ENCODE data around the gene DNMT3B.

DNMT3B gene

GRCh38 chr20:32846852-32847251 lies 84.7 kb downstream of the DNMT3B start:
- Histone ChIP-seq H3K27me3 (ENCODE audit: insufficient read depth, poor library complexity, severe bottlenecking) (no peaks in the 10 kb centered on the region), H3K27ac (replicated peaks) (no peak overlapping the region), H3K4me3 (replicated peaks; ENCODE audit: insufficient read depth, low read length) (no peak overlapping the region)
- no peak for TF ChIP-seq POLR2AphosphoS5 (IDR thresholded peaks at IDR 0.05; ENCODE audit: low read depth)
- no peak for TF ChIP-seq CTCF (IDR thresholded peaks at IDR 0.05; ENCODE audit: insufficient read depth, low read length)
- no peak for TF ChIP-seq SPI1 (IDR thresholded peaks at IDR 0.05; ENCODE audit: borderline replicate concordance, low read depth)
- TF ChIP-seq, protein P1, sequence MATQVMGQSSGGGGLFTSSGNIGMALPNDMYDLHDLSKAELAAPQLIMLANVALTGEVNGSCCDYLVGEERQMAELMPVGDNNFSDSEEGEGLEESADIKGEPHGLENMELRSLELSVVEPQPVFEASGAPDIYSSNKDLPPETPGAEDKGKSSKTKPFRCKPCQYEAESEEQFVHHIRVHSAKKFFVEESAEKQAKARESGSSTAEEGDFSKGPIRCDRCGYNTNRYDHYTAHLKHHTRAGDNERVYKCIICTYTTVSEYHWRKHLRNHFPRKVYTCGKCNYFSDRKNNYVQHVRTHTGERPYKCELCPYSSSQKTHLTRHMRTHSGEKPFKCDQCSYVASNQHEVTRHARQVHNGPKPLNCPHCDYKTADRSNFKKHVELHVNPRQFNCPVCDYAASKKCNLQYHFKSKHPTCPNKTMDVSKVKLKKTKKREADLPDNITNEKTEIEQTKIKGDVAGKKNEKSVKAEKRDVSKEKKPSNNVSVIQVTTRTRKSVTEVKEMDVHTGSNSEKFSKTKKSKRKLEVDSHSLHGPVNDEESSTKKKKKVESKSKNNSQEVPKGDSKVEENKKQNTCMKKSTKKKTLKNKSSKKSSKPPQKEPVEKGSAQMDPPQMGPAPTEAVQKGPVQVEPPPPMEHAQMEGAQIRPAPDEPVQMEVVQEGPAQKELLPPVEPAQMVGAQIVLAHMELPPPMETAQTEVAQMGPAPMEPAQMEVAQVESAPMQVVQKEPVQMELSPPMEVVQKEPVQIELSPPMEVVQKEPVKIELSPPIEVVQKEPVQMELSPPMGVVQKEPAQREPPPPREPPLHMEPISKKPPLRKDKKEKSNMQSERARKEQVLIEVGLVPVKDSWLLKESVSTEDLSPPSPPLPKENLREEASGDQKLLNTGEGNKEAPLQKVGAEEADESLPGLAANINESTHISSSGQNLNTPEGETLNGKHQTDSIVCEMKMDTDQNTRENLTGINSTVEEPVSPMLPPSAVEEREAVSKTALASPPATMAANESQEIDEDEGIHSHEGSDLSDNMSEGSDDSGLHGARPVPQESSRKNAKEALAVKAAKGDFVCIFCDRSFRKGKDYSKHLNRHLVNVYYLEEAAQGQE (IDR thresholded peaks at IDR 0.05; ENCODE audit: insufficient replicate concordance, low read depth), result no peak
- TF ChIP-seq GABPA (IDR thresholded peaks at IDR 0.05; ENCODE audit: low read depth), result no peak
- DNase-seq (ENCODE audit: low read depth in 1 of 2, low spot score in 1 of 2), result no peak

DNA sequence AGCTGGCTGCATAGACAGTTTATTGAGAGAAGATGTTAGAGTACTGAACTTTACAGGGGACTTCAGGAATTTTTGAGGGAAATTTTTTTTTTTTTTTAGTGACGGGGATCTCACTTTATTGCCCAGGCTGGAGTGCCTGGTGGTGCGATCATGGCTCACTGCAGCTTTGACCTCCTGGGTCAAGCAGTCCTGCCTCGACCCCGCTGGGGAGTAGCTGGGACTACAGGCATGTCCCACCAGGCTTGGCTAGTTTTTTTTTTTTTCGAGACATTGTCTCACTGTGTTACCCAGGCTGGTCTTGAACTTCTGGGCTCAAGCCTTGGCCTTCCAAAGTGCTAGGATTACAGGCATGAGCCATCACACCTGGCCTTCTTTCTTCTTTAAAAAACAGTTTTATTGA lies 85.8 kb downstream of the DNMT3B start:
- no peak overlapping the region for H3K27ac ChIP-seq (replicated peaks)
- no peak for DNase-seq (ENCODE audit: low read depth in 1 of 2, low spot score in 1 of 2)

DNA sequence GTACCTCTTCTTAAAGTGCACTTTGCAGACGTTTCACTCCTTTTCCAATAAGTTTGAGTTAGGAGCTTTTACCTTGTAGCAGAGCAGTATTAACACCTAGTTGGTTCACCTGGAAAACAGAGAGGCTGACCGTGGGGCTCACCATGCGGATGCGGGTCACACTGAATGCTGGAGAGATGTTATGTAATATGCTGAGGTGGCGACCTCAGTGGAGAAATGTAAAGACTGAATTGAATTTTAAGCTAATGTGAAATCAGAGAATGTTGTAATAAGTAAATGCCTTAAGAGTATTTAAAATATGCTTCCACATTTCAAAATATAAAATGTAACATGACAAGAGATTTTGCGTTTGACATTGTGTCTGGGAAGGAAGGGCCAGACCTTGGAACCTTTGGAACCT lies 86.7 kb downstream of the DNMT3B start:
- no peak for DNase-seq (ENCODE audit: low read depth in 1 of 2, low spot score in 1 of 2)
- H3K27me3 ChIP-seq (ENCODE audit: insufficient read depth, poor library complexity, severe bottlenecking), result no peaks in the 10 kb centered on the region
- H3K4me3 ChIP-seq (replicated peaks; ENCODE audit: insufficient read depth, low read length), result no peak overlapping the region
- TF ChIP-seq CTCF (IDR thresholded peaks at IDR 0.05; ENCODE audit: insufficient read depth, low read length) (no peak), SPI1 (IDR thresholded peaks at IDR 0.05; ENCODE audit: borderline replicate concordance, low read depth) (no peak), POLR2AphosphoS5 (IDR thresholded peaks at IDR 0.05; ENCODE audit: low read depth) (no peak), GABPA (IDR thresholded peaks at IDR 0.05; ENCODE audit: low read depth) (no peak)
- TF ChIP-seq, protein P1 (IDR thresholded peaks at IDR 0.05; ENCODE audit: insufficient replicate concordance, low read depth), result no peak
- no peak overlapping the region for H3K27ac ChIP-seq (replicated peaks)

More for the DNA sequence above, 85.8 kb downstream of the DNMT3B start:
- TF ChIP-seq, protein P1 (IDR thresholded peaks at IDR 0.05; ENCODE audit: insufficient replicate concordance, low read depth), result no peak
- TF ChIP-seq SPI1 (IDR thresholded peaks at IDR 0.05; ENCODE audit: borderline replicate concordance, low read depth) (no peak), CTCF (IDR thresholded peaks at IDR 0.05; ENCODE audit: insufficient read depth, low read length) (no peak), POLR2AphosphoS5 (IDR thresholded peaks at IDR 0.05; ENCODE audit: low read depth) (no peak), GABPA (IDR thresholded peaks at IDR 0.05; ENCODE audit: low read depth) (no peak)
- no peak overlapping the region for H3K4me3 ChIP-seq (replicated peaks; ENCODE audit: insufficient read depth, low read length)
- no peaks in the 10 kb centered on the region for H3K27me3 ChIP-seq (ENCODE audit: insufficient read depth, poor library complexity, severe bottlenecking)
